Mammary epithelial cell (primary cell): ENCODE results near the gene TAF12.

Source experiments
- EZH2 ChIP-seq: IDR thresholded peaks from 2 replicates; pipeline ENCODE4 v1.6.1; 2012; ENCODE audit warnings: low read length, inconsistent platforms, borderline replicate concordance
- TF ChIP-seq, protein P1 (sequence below), 2 donors: IDR thresholded peaks in 1 of 2; conservative IDR thresholded peaks in 1 of 2; 2 replicates each; pipeline ENCODE4 v1.5.1; 2011 to 2012; ENCODE audit warnings: inconsistent platforms in 2 of 2, low read length in 2 of 2, mild to moderate bottlenecking in 2 of 2, control low read depth in 1 of 2, low read depth in 1 of 2; ENCODE audit not compliant: insufficient read depth in 1 of 2; ENCODE audit errors: extremely low read depth in 1 of 2

GRCh38 chr1:28648474-28649198, 5.8 kb upstream of the TAF12 start, which contains the start of gene RNU11:
- TF ChIP-seq, protein P1, sequence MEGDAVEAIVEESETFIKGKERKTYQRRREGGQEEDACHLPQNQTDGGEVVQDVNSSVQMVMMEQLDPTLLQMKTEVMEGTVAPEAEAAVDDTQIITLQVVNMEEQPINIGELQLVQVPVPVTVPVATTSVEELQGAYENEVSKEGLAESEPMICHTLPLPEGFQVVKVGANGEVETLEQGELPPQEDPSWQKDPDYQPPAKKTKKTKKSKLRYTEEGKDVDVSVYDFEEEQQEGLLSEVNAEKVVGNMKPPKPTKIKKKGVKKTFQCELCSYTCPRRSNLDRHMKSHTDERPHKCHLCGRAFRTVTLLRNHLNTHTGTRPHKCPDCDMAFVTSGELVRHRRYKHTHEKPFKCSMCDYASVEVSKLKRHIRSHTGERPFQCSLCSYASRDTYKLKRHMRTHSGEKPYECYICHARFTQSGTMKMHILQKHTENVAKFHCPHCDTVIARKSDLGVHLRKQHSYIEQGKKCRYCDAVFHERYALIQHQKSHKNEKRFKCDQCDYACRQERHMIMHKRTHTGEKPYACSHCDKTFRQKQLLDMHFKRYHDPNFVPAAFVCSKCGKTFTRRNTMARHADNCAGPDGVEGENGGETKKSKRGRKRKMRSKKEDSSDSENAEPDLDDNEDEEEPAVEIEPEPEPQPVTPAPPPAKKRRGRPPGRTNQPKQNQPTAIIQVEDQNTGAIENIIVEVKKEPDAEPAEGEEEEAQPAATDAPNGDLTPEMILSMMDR (conservative IDR thresholded peaks at IDR 0.05 in 1 of 2, IDR thresholded peaks at IDR 0.05 in 1 of 2; ENCODE audit: extremely low read depth in 1 of 2, insufficient read depth in 1 of 2, low read depth in 1 of 2, low read length in 2 of 2), result no peak
- no peak for TF ChIP-seq EZH2
